K562 (cell line): Measurements from ENCODE around the gene DPH7.

Experiments used
- CBX8 ChIP-seq: fragments of 200-600 bp; sonication (generic); IDR thresholded peaks from 2 replicates; pipeline ENCODE4 v1.6.1; 2012; ENCODE audit warnings: borderline replicate concordance, mixed run types, low read depth, mild to moderate bottlenecking, moderate library complexity, mixed read lengths, low read length, control low read depth, inconsistent platforms; ENCODE audit not compliant: poor library complexity, severe bottlenecking; ENCODE audit errors: extremely low read depth
- CTCF ChIP-seq, 3 experiments: IDR thresholded peaks in 2 of 3; conservative IDR thresholded peaks in 1 of 3; 2 replicates each; pipeline ENCODE4 v1.5.1; 2011 to 2012; ENCODE audit warnings: low read length in 3 of 3, mild to moderate bottlenecking in 3 of 3, control low read depth in 2 of 3, improper control_type of control experiment in 1 of 3, inconsistent platforms in 1 of 3, low read depth in 1 of 3, mixed read lengths in 1 of 3, moderate library complexity in 1 of 3; ENCODE audit not compliant: insufficient read depth in 2 of 3
- HMG20A ChIP-seq: fragments of 450-650 bp; formaldehyde crosslinking; conservative IDR thresholded peaks from 2 replicates; pipeline ENCODE4 v1.4.0; 2020; ENCODE audit warnings: mild to moderate bottlenecking, mixed read lengths

- TF ChIP-seq CBX8, result no peak
- TF ChIP-seq HMG20A, result no peak
- TF ChIP-seq CTCF (IDR thresholded peaks at IDR 0.05 in 2 of 3, conservative IDR thresholded peaks at IDR 0.05 in 1 of 3; ENCODE audit: insufficient read depth in 2 of 3, low read depth in 1 of 3, low read length in 3 of 3), result peak; percentile 40 to 99 (median 90); a peak in 4 of 6 replicates
These were observed 27.3 kb downstream of the DPH7 start, which contains the start of gene MRPL41 for GRCh38 chr9:137551264-137552021.
